Activated T-helper 2 cell treated with anti-CD3 and anti-CD28 coated beads, Interferon-gamma antibody, Interleukin-2, Interleukin-4, amounts not matched to agents 10 μg/mL and 5 μg/mL and 100 μg/mL, durations not matched to agents 14 hours and 24 hours and 36 hours (primary cell): ENCODE results near the gene RBM17. TPM values are rescaled to one million over a fixed set of nuclear protein-coding genes. Genes with fewer than 3 reads are reported as not detected.

Source experiments
- DNase-seq: peaks from one replicate; pipeline ENCODE4 v3.0.0; 2021; ENCODE audit warnings: low spot score
- H3K27ac Mint-ChIP-seq: one replicate; pipeline ENCODE4 v1.8.0; 2021; ENCODE audit warnings: mixed read lengths
- H3K27me3 Mint-ChIP-seq: one replicate; pipeline ENCODE4 v1.8.0; 2021; ENCODE audit warnings: low read depth, mixed read lengths
- H3K36me3 Mint-ChIP-seq: one replicate; pipeline ENCODE4 v1.8.0; 2021; ENCODE audit warnings: low read depth, mixed read lengths
- H3K4me1 Mint-ChIP-seq: one replicate; pipeline ENCODE4 v1.8.0; 2021; ENCODE audit warnings: low read depth, mixed read lengths
- H3K4me3 Mint-ChIP-seq: one replicate; pipeline ENCODE4 v1.8.0; 2021; ENCODE audit warnings: low read depth, mild to moderate bottlenecking, moderate library complexity, mixed read lengths
- H3K9me3 Mint-ChIP-seq: one replicate; pipeline ENCODE4 v1.8.0; 2021; ENCODE audit warnings: mixed read lengths
- intact Hi-C: fragments of 100-400 bp; cut with micrococcal nuclease; formaldehyde crosslinking; loops from one replicate; pipeline ENCODE4 v1.15.1; 2023
- total RNA-seq: library from RNA; stranded (reverse); gene quantifications from 2 replicates; pipeline ENCODE4 v1.2.3, GENCODE V29; 2022

RBM17 gene
- total RNA-seq, 1 donor from 2014 or later = 266 TPM

- Mint-ChIP-seq H3K9me3 (no peaks in the 10 kb centered on the region), H3K4me3 (peak overlapping the region; percentile 31), H3K4me1 (peaks cover 83% of the 10 kb centered on the region), H3K27ac (peak overlapping the region; percentile 99), H3K36me3 (peaks cover 3% of the 10 kb centered on the region), H3K27me3 (no peaks in the 10 kb centered on the region)
- intact Hi-C loops = loop anchor here (1.0 kb wide), 2 partner anchors 10 to 20 kb away; partner anchors contain the start of gene IL2RA
- DNase-seq = no peak
Measured at GRCh38 chr10:6072215-6072934, 16.5 kb upstream of the RBM17 start.

DNA sequence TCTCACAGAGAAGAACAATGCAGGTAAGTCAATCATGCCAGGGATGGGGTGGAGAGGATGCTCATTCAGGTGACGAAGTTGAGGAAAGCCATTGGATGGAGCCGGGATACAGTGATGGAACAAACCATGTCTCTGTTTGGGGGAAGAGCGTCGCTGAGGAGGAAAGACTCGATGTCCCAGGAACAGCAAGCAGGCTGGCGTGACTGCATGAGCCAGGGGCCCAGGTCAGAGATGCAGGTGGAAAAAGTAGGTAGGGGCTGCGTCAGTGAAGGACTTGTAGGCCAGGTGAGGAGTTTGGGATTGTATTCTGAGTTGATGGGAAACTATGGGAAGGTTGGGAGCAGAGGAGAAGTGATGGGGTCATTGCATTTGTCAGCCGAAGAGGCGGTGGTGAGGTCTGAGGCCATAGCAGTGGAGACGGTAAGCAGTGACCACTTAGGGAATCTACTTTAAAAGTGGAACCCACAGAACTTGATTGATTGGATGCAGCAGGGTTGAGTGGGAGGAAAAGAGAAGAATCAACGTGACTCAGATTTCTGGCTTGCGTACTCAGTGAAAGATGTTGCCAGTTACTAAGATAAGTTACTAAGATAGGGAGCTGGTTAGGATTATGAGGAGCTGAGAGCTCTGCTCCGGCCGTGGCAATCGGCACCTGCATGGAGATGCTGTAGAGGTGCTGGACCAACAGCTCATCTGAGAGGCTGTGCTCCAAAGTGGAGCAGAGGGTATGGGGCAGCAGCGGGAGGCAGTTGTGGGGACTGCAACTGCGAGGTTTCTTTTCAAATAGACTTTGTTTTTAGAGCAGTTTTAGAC, 14.1 kb upstream of the RBM17 start:
- Mint-ChIP-seq H3K4me1 (peaks cover 66% of the 10 kb centered on the region), H3K36me3 (peaks cover 3% of the 10 kb centered on the region), H3K9me3 (no peaks in the 10 kb centered on the region), H3K4me3 (peak overlapping the region; percentile 71), H3K27ac (peak overlapping the region; percentile 86), H3K27me3 (no peaks in the 10 kb centered on the region)
- no peak for DNase-seq
- intact Hi-C loops = no loop called here

DNA sequence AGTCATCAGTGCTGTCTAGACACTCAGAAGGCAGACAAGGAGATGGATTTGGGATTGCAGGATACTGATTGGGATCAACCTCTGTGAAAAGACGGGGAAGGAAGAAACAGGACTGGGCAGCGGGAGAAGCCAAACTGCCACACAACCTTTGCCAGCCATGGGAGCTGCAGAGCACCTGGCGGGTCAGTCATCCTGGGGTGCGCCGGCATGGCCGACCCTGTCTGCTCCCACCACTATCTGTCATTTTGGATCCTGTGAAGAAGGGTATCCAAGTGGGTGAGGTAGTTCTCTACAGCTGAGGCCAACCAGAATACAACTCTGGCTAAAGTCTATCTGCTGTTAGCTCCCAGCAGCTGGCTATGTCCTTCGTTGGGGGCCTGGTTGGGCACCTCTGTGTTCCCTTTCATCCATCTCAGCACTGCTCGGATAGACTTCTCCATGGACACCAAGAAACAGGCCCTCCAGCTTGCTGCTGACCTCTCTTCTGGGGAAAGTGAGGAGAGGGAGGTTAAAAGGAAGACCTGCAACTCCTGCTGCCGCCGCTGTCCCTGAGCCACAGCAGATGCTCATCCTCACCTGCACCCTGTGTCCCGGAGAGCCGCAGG, 11.7 kb upstream of the RBM17 start:
- H3K9me3 Mint-ChIP-seq = peaks cover 6% of the 10 kb centered on the region
- no peak overlapping the region for H3K27ac Mint-ChIP-seq
- H3K27me3 Mint-ChIP-seq = no peaks in the 10 kb centered on the region
- DNase-seq = no peak
- peaks cover 62% of the 10 kb centered on the region for H3K4me1 Mint-ChIP-seq
- H3K4me3 Mint-ChIP-seq = no peak overlapping the region
- H3K36me3 Mint-ChIP-seq = peaks cover 9% of the 10 kb centered on the region
- intact Hi-C loops = no loop called here

- H3K9me3 Mint-ChIP-seq = peaks cover 6% of the 10 kb centered on the region
- no peak overlapping the region for H3K27ac Mint-ChIP-seq
Measured at GRCh38 chr10:6079044-6079443, 9.8 kb upstream of the RBM17 start.

GRCh38 chr10:6080417-6080973, 8.3 kb upstream of the RBM17 start:
- DNase-seq = no peak
- Mint-ChIP-seq H3K27ac (peak overlapping the region; percentile 46), H3K27me3 (no peaks in the 10 kb centered on the region), H3K4me1 (peaks cover 55% of the 10 kb centered on the region), H3K36me3 (peaks cover 14% of the 10 kb centered on the region), H3K4me3 (no peak overlapping the region), H3K9me3 (peaks cover 6% of the 10 kb centered on the region)
- intact Hi-C loops = loop anchor here (10.0 kb wide), 2 partner anchors 266 to 414 kb away; partner anchors contain the start of gene GDI2

More at GRCh38 chr10:6079044-6079443, 9.8 kb upstream of the RBM17 start:
- H3K27me3 Mint-ChIP-seq = no peaks in the 10 kb centered on the region
- no peak overlapping the region for H3K4me3 Mint-ChIP-seq
- no peak for DNase-seq
- H3K36me3 Mint-ChIP-seq = peaks cover 14% of the 10 kb centered on the region
- peaks cover 64% of the 10 kb centered on the region for H3K4me1 Mint-ChIP-seq
- intact Hi-C loops = no loop called here

DNA sequence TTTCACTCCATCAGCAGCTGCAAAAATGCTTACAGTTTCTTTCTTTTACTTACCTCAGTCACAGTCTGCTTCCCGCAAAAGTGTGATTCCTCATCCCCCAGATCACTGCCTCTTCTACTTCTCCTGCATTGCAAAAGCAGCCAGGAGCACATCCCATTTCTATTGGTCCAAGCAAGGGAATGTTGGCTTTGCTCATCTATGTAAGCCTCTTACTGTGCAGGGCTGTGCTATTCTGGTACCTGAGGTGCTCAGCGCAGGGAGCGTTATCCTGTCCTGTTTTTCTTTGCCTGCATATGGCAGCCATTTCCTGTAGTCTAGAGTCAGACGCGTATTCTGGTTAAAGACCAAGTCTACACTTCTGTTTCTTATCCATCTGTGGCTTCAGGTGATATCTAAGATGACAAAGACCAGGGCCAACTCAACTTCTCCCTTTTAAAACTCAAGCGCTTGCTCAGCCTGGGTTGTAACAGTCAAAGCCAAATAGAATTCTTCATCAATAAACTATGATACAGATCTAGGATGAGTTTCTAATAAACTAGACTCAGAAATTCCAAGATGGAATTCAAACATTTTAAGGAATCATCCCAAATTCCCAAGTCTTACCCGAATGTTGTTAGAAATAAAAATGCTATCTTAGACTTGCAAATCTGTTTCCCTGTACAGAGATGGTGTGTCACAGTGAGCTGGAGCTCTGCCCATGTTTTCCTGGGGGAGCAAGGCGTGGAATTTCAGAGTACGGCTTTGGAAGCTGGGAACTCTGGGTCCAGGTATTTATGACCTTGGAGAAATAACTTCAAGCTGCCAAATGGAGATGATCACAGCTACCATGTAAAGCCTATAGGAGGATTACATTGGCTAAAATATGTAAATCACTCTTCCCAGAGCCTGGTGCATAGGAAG, 6.1 kb upstream of the RBM17 start:
- DNase-seq = no peak
- Mint-ChIP-seq H3K36me3 (peaks cover 14% of the 10 kb centered on the region), H3K9me3 (peaks cover 6% of the 10 kb centered on the region), H3K4me3 (peak overlapping the region; percentile 82), H3K27me3 (no peaks in the 10 kb centered on the region), H3K27ac (peak overlapping the region; percentile 92), H3K4me1 (peaks cover 66% of the 10 kb centered on the region)
- intact Hi-C loops = loop anchor here (1.0 to 10.0 kb wide), 6 partner anchors 13 to 412 kb away; partner anchors contain the start of genes GDI2 and IL2RA

DNA sequence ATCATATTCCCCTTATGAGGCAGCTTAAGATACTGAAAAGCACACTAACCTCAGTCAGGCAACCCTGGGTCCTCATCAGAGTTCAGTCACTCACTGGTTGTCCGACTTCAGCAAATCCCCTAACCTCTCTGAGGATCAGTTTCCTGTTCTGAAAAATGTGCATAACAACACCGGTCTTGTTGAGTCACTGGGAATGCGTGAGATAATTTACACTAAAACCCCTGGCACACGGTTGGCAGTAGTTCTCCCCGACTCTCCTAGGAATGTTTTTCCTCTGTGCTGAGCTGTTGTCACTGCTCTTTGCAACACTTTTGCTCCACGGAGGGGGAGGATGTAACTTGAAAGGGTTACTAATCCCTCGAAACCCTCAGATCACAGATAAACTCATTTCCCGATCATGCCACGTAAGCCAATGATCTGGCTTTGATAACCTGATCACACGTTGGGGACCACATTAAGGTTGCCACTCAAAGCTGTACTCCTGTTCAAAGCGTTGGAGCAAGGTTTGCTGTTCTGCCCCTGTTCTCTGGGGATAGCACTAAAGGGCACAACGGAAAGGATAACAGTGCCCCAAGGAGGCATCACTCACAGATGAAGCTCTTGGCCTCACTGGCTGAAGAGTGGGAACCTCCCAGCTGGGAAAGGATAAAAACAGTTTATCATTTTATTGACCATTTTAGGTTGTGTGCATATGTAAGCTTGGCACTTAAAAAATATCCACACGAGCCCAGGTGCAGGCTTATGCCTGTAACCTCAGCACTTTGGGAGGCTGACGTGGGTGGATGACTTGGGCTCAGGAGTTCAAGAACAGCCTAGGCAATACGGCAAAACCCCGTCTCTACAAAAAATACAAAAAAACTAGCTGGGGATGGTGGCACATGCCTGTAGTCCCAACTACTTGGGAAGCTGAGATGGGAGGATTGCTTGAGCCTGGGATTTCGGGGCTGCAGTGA, 5.0 kb upstream of the RBM17 start:
- DNase-seq = peak; percentile 67
- H3K9me3 Mint-ChIP-seq = peaks cover 6% of the 10 kb centered on the region
- peak overlapping the region; percentile 92 for H3K27ac Mint-ChIP-seq
- no peaks in the 10 kb centered on the region for H3K27me3 Mint-ChIP-seq
- H3K36me3 Mint-ChIP-seq = peaks cover 14% of the 10 kb centered on the region
- intact Hi-C loops = loop anchor here (1.0 to 10.0 kb wide), 7 partner anchors 14 to 411 kb away; partner anchors contain the start of genes GDI2 and IL2RA
- peaks cover 73% of the 10 kb centered on the region for H3K4me1 Mint-ChIP-seq
- peak overlapping the region; percentile 82 for H3K4me3 Mint-ChIP-seq

DNA sequence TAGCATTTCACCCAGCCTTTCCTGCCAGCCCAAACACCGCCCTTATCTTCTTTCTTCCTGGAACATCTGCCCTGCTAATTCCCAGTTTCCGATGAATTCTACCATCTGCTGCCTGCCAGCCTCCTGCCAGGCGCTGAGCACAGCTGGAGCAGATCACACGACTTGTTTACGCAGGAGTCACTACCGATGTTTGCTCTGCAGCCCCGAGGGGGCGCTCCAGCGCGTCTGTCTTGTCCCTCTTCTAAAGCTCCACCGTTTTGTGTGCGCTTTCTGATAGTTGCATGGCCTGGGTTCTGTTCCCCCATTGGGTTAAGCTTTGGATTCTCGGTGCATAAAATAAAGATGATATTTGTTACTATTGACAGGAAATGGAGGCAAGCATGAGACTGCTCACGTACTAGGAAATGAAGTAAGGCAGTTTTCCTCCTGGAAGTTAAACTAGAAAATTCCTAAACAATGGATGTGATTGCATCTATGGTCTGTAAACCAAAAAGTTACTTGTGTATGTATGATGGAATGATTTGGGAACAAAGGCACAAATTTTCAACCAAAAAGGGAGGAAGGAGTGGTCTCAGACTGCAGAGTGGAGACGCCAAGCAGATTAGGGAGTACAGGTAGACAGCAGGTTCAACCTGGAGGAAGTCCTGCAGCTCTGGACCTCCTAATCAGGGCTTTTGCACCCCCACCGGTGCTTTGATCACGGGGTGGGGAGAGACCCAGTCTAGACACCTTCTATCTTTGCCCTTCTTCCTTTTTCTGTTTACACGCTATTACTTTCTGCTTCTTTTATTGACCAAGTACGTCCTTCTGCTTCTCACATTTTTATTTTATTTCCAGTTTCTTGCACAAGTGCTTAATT, 2.2 kb upstream of the RBM17 start:
- intact Hi-C loops = loop anchor here (5.0 to 10.0 kb wide), 3 partner anchors 194 to 408 kb away; partner anchors contain the start of genes FBH1 and GDI2
- peak overlapping the region; percentile 73 for H3K4me3 Mint-ChIP-seq
- no peaks in the 10 kb centered on the region for H3K27me3 Mint-ChIP-seq
- peaks cover 25% of the 10 kb centered on the region for H3K36me3 Mint-ChIP-seq
- H3K9me3 Mint-ChIP-seq = peaks cover 6% of the 10 kb centered on the region
- peak; percentile 81 for DNase-seq
- peak overlapping the region; percentile 88 for H3K27ac Mint-ChIP-seq
- peaks cover 69% of the 10 kb centered on the region for H3K4me1 Mint-ChIP-seq

GRCh38 chr10:6089334-6090219, 743 bp downstream of the RBM17 start:
- Mint-ChIP-seq H3K27ac (peak overlapping the region; percentile 80), H3K27me3 (no peaks in the 10 kb centered on the region), H3K36me3 (peaks cover 35% of the 10 kb centered on the region), H3K4me1 (peaks cover 67% of the 10 kb centered on the region), H3K9me3 (no peaks in the 10 kb centered on the region), H3K4me3 (peak overlapping the region; percentile 98)
- intact Hi-C loops = loop anchor here (2.0 to 10.0 kb wide), 5 partner anchors 51 to 405 kb away; partner anchors contain the start of genes FBH1 and GDI2
- no peak for DNase-seq
